H1 (cell line): ENCODE results near the gene SIRT3. TPM values are rescaled to one million over a fixed set of nuclear protein-coding genes. Genes with fewer than 3 reads are reported as not detected.

Experiments used
- CTCF ChIA-PET: fragments of 300-600 bp; sonication (Branson Sonifier 250); formaldehyde crosslinking; loops from one replicate; lab custom pipeline; 2021; ENCODE audit not compliant: partially characterized antibody; lab: Charles Lee
- POLR2A ChIA-PET: fragments of 300-600 bp; sonication (Branson Sonifier 250); formaldehyde crosslinking; loops from one replicate; lab custom pipeline; 2021; ENCODE audit warnings: inconsistent platforms; ENCODE audit not compliant: partially characterized antibody; lab: Charles Lee
- DNase-seq, 2 experiments: peaks; one replicate each; pipeline versions ENCODE4 v3.0.0 to v3.0.0-alpha.2; 2010 to 2022; ENCODE audit warnings: low spot score in 2 of 2, low read depth in 1 of 2, mixed read lengths in 1 of 2
- FAIRE-seq: peaks from 2 replicates; lab custom pipeline; 2011; peaks lifted over from hg19 to GRCh38; lab: Jason Lieb, UNC
- H2AFZ ChIP-seq: 2 replicates; pipeline ENCODE4 v1.8.1; 2012; ENCODE audit warnings: low read length, inconsistent platforms
- H2AK5ac ChIP-seq: 2 replicates; pipeline ENCODE4 v1.6.1; 2013; ENCODE audit warnings: low read depth, low read length
- H2BK120ac ChIP-seq: replicated peaks from 2 replicates; pipeline ENCODE3; 2013; ENCODE audit warnings: low read depth, low read length, inconsistent platforms
- H2BK12ac ChIP-seq: 2 replicates; pipeline ENCODE4 v1.6.1; 2013; ENCODE audit warnings: low read depth, low read length
- H2BK15ac ChIP-seq: 2 replicates; pipeline ENCODE4 v1.6.1; 2013; ENCODE audit warnings: low read length
- H2BK20ac ChIP-seq: 2 replicates; pipeline ENCODE4 v1.6.1; 2013; ENCODE audit warnings: low read length
- H2BK5ac ChIP-seq: 2 replicates; pipeline ENCODE4 v1.6.1; 2013; ENCODE audit warnings: low read depth, low read length
- H3K14ac ChIP-seq: 2 replicates; pipeline ENCODE4 v1.6.1; 2013; ENCODE audit warnings: inconsistent platforms; ENCODE audit not compliant: insufficient read length
- H3K18ac ChIP-seq: 2 replicates; pipeline ENCODE4 v1.6.1; 2013; ENCODE audit warnings: low read length; ENCODE audit errors: extremely low read depth
- H3K23ac ChIP-seq: 2 replicates; pipeline ENCODE4 v1.6.1; 2013; ENCODE audit warnings: inconsistent platforms; ENCODE audit not compliant: insufficient read length
- H3K23me2 ChIP-seq: 2 replicates; pipeline ENCODE4 v1.6.1; 2013; ENCODE audit warnings: low read depth, low read length
- H3K27ac ChIP-seq: 2 replicates; pipeline ENCODE4 v1.6.1; 2011; ENCODE audit warnings: low read depth, low read length, inconsistent platforms
- H3K27me3 ChIP-seq, 4 experiments: replicated peaks in 1 of 4; 1 replicate in 1 of 4; 2 replicates in 3 of 4; pipeline versions ENCODE4 v1.6.1 to v1.8.1; 2011 to 2013; ENCODE audit warnings: low read length in 3 of 4, mild to moderate bottlenecking in 3 of 4, inconsistent platforms in 2 of 4, mixed read lengths in 2 of 4, moderate library complexity in 1 of 4; ENCODE audit not compliant: control insufficient read depth in 3 of 4, insufficient read depth in 3 of 4; ENCODE audit errors: extremely low read depth in 1 of 4
- H3K36me3 ChIP-seq, 4 experiments: 2 replicates each; pipeline versions ENCODE4 v1.6.1 to v1.8.1; 2011 to 2013; ENCODE audit warnings: mild to moderate bottlenecking in 4 of 4, low read length in 3 of 4, moderate library complexity in 2 of 4, control low read depth in 1 of 4, inconsistent platforms in 1 of 4; ENCODE audit not compliant: insufficient read depth in 4 of 4, control insufficient read depth in 2 of 4
- H3K4ac ChIP-seq: replicated peaks from 2 replicates; pipeline ENCODE3; 2013; ENCODE audit warnings: low read length, low read depth, mixed read lengths, inconsistent platforms; ENCODE audit not compliant: insufficient read length
- H3K4me1 ChIP-seq, 4 experiments: replicated peaks in 1 of 4; 1 replicate in 1 of 4; 2 replicates in 3 of 4; pipeline versions ENCODE4 v1.6.1 to v1.8.1; 2011 to 2013; ENCODE audit warnings: low read length in 3 of 4, inconsistent platforms in 2 of 4, mixed read lengths in 1 of 4; ENCODE audit not compliant: insufficient read depth in 4 of 4, control insufficient read depth in 3 of 4
- H3K4me2 ChIP-seq, 2 experiments: 2 replicates each; pipeline versions ENCODE4 v1.6.1 to v1.8.1; 2011 to 2013; ENCODE audit warnings: low read depth in 2 of 2, low read length in 2 of 2, control low read depth in 1 of 2, inconsistent platforms in 1 of 2, mild to moderate bottlenecking in 1 of 2; ENCODE audit not compliant: insufficient read depth in 1 of 2
- H3K4me3 ChIP-seq, 4 experiments: fragments of 200-600, 300-600 bp in 1 of 4; sonication (generic), shearing (Covaris generic), sonication (Bioruptor Twin) in 1 of 4; 2 replicates each; pipeline versions ENCODE4 v1.5.1 to v1.8.1; 2011 to 2016; ENCODE audit warnings: low read length in 4 of 4, low read depth in 3 of 4, control low read depth in 2 of 4, inconsistent platforms in 2 of 4, mild to moderate bottlenecking in 2 of 4, mixed read lengths in 1 of 4, moderate library complexity in 1 of 4; ENCODE audit not compliant: insufficient read depth in 2 of 4; ENCODE audit errors: extremely low read depth in 1 of 4
- H3K56ac ChIP-seq: replicated peaks from 2 replicates; pipeline ENCODE3; 2013; ENCODE audit warnings: low read depth, mild to moderate bottlenecking, mixed read lengths, low read length, inconsistent platforms; ENCODE audit not compliant: insufficient read length
- H3K79me1 ChIP-seq: 2 replicates; pipeline ENCODE4 v1.6.1; 2013; ENCODE audit warnings: low read depth, low read length, control low read depth
- H3K79me2 ChIP-seq, 2 experiments: 2 replicates each; pipeline versions ENCODE4 v1.6.1 to v1.8.1; 2012 to 2013; ENCODE audit warnings: low read length in 2 of 2, mild to moderate bottlenecking in 2 of 2, inconsistent platforms in 1 of 2; ENCODE audit not compliant: insufficient read depth in 2 of 2, control insufficient read depth in 1 of 2
- H3K9ac ChIP-seq, 4 experiments: replicated peaks in 1 of 4; 1 replicate in 1 of 4; 2 replicates in 3 of 4; pipeline versions ENCODE4 v1.6.1 to v1.8.1; 2011 to 2013; ENCODE audit warnings: low read depth in 3 of 4, low read length in 3 of 4, control low read depth in 2 of 4, mild to moderate bottlenecking in 2 of 4, moderate library complexity in 2 of 4, inconsistent platforms in 1 of 4; ENCODE audit errors: extremely low read depth in 1 of 4
- H3K9me3 ChIP-seq, 2 experiments: 2 replicates each; pipeline versions ENCODE4 v1.6.1 to v1.8.1; 2012 to 2013; ENCODE audit warnings: mild to moderate bottlenecking in 2 of 2, moderate library complexity in 2 of 2, control low read depth in 1 of 2, inconsistent platforms in 1 of 2, low read depth in 1 of 2, low read length in 1 of 2, mixed read lengths in 1 of 2; ENCODE audit not compliant: insufficient read depth in 2 of 2
- H4K20me1 ChIP-seq, 2 experiments: replicated peaks in 1 of 2; 2 replicates each; pipeline versions ENCODE3 to v1.8.1; 2011 to 2013; ENCODE audit warnings: inconsistent platforms in 2 of 2, low read length in 2 of 2, mild to moderate bottlenecking in 1 of 2; ENCODE audit not compliant: insufficient read depth in 2 of 2, control insufficient read depth in 1 of 2
- H4K5ac ChIP-seq: 2 replicates; pipeline ENCODE4 v1.6.1; 2013; ENCODE audit warnings: low read length, low read depth, mixed read lengths, inconsistent platforms; ENCODE audit not compliant: insufficient read length
- H4K8ac ChIP-seq: 2 replicates; pipeline ENCODE4 v1.8.0; 2013; ENCODE audit warnings: mild to moderate bottlenecking, moderate library complexity, low read length, inconsistent platforms; ENCODE audit not compliant: insufficient read depth; ENCODE audit errors: extremely low read depth
- H4K91ac ChIP-seq: replicated peaks from 2 replicates; pipeline ENCODE3; 2013; ENCODE audit warnings: low read length, mixed read lengths, inconsistent platforms; ENCODE audit not compliant: insufficient read length
- ASH2L ChIP-seq: fragments of 200-600, 300-600 bp; sonication (generic); IDR thresholded peaks from one replicate; pipeline ENCODE4 v1.7.1; 2017; ENCODE audit warnings: low read length
- CBX8 ChIP-seq: fragments of 300-800, 300-1000 bp; sonication (generic); IDR thresholded peaks from 2 replicates; pipeline ENCODE4 v1.7.1; 2016; ENCODE audit warnings: low read depth, low read length, borderline replicate concordance
- CEBPB ChIP-seq: IDR thresholded peaks from 2 replicates; pipeline ENCODE4 v1.6.1; 2012; ENCODE audit warnings: low read depth, low read length
- TAF7 ChIP-seq: optimal IDR thresholded peaks from 2 replicates; pipeline ENCODE3; 2011; ENCODE audit warnings: low read depth, mild to moderate bottlenecking, inconsistent platforms, low read length, moderate library complexity, borderline replicate concordance
- WGBS, 2 experiments: shearing (Covaris generic) in 1 of 2; methylation state at CpG; one replicate each; pipeline versions ENCODE4 v1.1.6 to v1.1.7; 2013 to 2015; ENCODE audit warnings: low lambda C conversion rate in 2 of 2, mixed read lengths in 2 of 2, inconsistent platforms in 1 of 2, low coverage in 1 of 2, missing lambda C conversion rate in 1 of 2; ENCODE audit not compliant: insufficient replicate concordance in 2 of 2, insufficient coverage in 1 of 2, insufficient read length in 1 of 2; ENCODE audit errors: extremely low coverage in 1 of 2, missing lambda C conversion rate in 1 of 2; 5-methylcytosine and 5-hydroxymethylcytosine counted together
- polyA plus RNA-seq, 7 experiments: library from polyadenylated mRNA; depleted of rRNA in 3 of 7; stranded (reverse) in 5 of 7; unstranded in 2 of 7; fragments of >200 nt in 5 of 7; fragments of 200-250 nt in 2 of 7; gene quantifications; 1 replicate in 5 of 7; 2 replicates in 1 of 7; 4 replicates in 1 of 7; pipeline versions ENCODE4 v1.2.1 to v1.2.3, GENCODE V29; 2011 to 2013; ENCODE audit warnings: missing spikeins in 2 of 7, mixed read lengths in 2 of 7
- total RNA-seq: library from RNA; stranded (reverse); fragmentation: NEBNext Ultra II Directional; extraction: Animal tissue kit (Norgen Biotek cat#: 25700); gene quantifications from 2 replicates; pipeline ENCODE4 v1.2.1, GENCODE V29; 2021

SIRT3 gene
- total and polyA plus RNA-seq, 2 of the 8 experiments (the other 6 are each of a cell fraction or from before 2014, with no cell fraction given): 14.3 to 21.6 TPM

DNA sequence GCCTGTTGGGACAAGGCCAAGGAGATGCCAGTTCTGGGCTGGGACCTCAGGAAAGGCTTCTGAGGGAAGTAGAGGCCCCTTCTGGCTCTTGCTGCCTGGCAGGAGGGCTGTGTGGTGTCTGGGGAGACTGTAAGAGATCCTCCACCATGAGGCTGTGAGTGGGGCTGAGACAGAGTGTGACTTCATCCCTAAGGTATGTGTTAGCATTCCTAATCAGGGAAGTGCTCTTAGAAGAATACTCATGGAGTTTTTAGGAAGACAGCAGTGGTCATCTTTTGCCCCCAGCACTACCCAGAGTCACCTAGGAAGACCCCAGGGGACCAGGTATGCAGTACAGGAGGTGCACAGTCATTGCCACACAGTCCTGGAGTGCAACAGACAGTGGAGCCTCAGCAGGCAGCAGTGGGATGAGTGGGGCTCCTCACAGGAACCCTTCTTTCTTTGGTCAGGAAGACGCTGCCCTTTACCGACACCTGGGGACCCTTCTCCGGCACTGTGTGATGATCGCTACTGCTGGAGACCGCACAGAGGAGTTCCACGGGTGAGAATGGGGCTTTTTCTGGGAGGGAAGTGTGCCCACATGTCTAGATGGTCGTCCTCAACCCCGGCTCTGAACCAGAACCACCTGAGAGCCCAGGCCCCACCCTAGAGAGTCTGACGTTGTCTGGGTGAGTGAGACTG, 25.9 kb downstream of the SIRT3 start:
- no peak for DNase-seq
- peaks cover 11% of the 10 kb centered on the region for H3K79me1 ChIP-seq
- POLR2A ChIA-PET: interaction anchor here (1.2 to 2.3 kb wide), 4 partner anchors 8 to 20 kb away, joined by 4 to 9 read pairs (median 6); no protein-coding TSS in a partner anchor
- peaks cover 0 to 19% of the 10 kb centered on the region in 2 experiments for H4K20me1 ChIP-seq
- FAIRE-seq: no peak
- no peak overlapping the region for H3K4me3 ChIP-seq
- H2BK12ac ChIP-seq: no peak overlapping the region
- no peak overlapping the region for H4K5ac ChIP-seq
- H3K4ac ChIP-seq: no peak overlapping the region
- H3K27ac ChIP-seq: no peak overlapping the region
- H3K56ac ChIP-seq: no peak overlapping the region
- no peak overlapping the region for H2BK20ac ChIP-seq
- no peak overlapping the region for H2AFZ ChIP-seq
- TF ChIP-seq TAF7 (no peak), ASH2L (no peak), CBX8 (no peak), CEBPB (no peak)
- no peaks in the 10 kb centered on the region for H3K9me3 ChIP-seq
- H3K27me3 ChIP-seq: no peaks in the 10 kb centered on the region
- no peak overlapping the region; a peak in 2 of 7 replicates for H3K9ac ChIP-seq
- no peak overlapping the region for H3K14ac ChIP-seq
- CTCF ChIA-PET: interaction anchor here (0.6 to 0.9 kb wide), 3 partner anchors 53 to 276 kb away, joined by 3 read pairs; no protein-coding TSS in a partner anchor
- H2AK5ac ChIP-seq: no peak overlapping the region
- H2BK120ac ChIP-seq: no peak overlapping the region
- H3K79me2 ChIP-seq: peaks cover 0 to 31% of the 10 kb centered on the region in 2 experiments; a peak in 3 of 4 replicates
- WGBS, 2 experiments: 88% methylated on average over 9 of the region's 9 CpGs; no CpG with 5 or more reads in 1 of the 2 experiments
- no peak overlapping the region for H3K18ac ChIP-seq
- peaks cover 0 to 23% (median 9%) of the 10 kb centered on the region in 4 experiments; a peak in 5 of 7 replicates for H3K4me1 ChIP-seq
- H3K23me2 ChIP-seq: peaks cover 22% of the 10 kb centered on the region
- no peak overlapping the region for H3K23ac ChIP-seq
- H4K91ac ChIP-seq: no peak overlapping the region
- H2BK15ac ChIP-seq: no peak overlapping the region
- H2BK5ac ChIP-seq: no peak overlapping the region
- no peak overlapping the region for H4K8ac ChIP-seq
- peak overlapping the region in 1 of 2 experiments; percentile 97; a peak in 2 of 4 replicates for H3K4me2 ChIP-seq
- H3K36me3 ChIP-seq: peaks cover 32 to 53% (median 43%) of the 10 kb centered on the region in 4 experiments
